Measurements from ENCODE around the gene CHGA. TPM values are rescaled to one million over a fixed set of nuclear protein-coding genes. Genes with fewer than 3 reads are reported as not detected.

The CHGA gene
- total RNA-seq, 2 experiments from 2014 or later = not detected

DNA sequence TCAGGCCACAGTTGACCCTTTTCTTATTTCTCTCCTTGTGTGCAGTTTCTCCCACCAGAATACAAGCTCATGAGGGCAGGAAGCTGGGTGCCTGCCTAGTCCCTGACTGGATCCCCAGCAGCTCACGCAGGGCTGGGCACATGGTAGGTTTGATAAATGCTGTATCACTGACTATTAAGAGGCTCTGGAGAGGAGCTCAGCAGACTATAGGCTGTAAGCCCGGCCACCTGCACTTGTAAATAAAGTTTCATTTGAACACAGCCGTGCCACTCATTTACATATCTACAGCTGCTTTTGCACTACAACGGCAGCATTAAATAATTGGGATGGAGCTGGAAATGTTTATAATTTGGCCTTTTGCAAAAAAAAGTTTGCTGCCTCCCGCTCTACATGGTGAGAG lies 32.0 kb downstream of the CHGA start:
- peaks cover 4% of the 10 kb centered on the region for H3K4me1 Mint-ChIP-seq
- no peaks in the 10 kb centered on the region for H3K27me3 Mint-ChIP-seq
- no peak overlapping the region for H3K27ac Mint-ChIP-seq
- H3K9me3 Mint-ChIP-seq = no peaks in the 10 kb centered on the region
- DNase-seq = no peak
- H3K36me3 Mint-ChIP-seq = no peaks in the 10 kb centered on the region
- no peak overlapping the region for H3K4me3 Mint-ChIP-seq

DNA sequence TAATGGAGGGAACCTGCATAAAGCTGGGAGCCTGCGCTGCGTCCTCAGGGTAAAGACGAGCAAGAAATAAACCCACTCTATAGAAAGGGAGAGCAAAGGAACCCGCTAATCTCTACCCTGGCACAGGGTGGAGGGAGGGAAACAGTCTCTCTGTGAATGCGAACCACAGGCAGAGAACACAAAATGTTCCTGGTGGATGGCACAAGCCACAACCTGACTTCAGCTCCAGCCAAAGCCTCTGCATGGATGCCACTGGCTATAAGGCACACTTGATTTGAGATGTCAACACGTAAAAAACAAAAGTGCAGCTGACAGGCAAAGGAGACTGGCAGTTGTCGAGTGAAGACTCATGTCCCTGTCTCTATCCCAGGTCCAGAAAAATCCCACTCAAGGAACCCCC lies 32.4 kb downstream of the CHGA start:
- Mint-ChIP-seq H3K27ac (no peak overlapping the region), H3K27me3 (no peaks in the 10 kb centered on the region), H3K4me1 (peaks cover 4% of the 10 kb centered on the region), H3K9me3 (no peaks in the 10 kb centered on the region), H3K36me3 (no peaks in the 10 kb centered on the region), H3K4me3 (no peak overlapping the region)
- no peak for DNase-seq

- peaks cover 2% of the 10 kb centered on the region for H3K4me1 Mint-ChIP-seq
- H3K27ac Mint-ChIP-seq = no peak overlapping the region
- no peaks in the 10 kb centered on the region for H3K27me3 Mint-ChIP-seq
- no peak for DNase-seq
- no peak overlapping the region for H3K4me3 Mint-ChIP-seq
- H3K9me3 Mint-ChIP-seq = no peaks in the 10 kb centered on the region
- H3K36me3 Mint-ChIP-seq = no peaks in the 10 kb centered on the region
Observed at GRCh38 chr14:92956961-92957360, 34.0 kb downstream of the CHGA start.

DNA sequence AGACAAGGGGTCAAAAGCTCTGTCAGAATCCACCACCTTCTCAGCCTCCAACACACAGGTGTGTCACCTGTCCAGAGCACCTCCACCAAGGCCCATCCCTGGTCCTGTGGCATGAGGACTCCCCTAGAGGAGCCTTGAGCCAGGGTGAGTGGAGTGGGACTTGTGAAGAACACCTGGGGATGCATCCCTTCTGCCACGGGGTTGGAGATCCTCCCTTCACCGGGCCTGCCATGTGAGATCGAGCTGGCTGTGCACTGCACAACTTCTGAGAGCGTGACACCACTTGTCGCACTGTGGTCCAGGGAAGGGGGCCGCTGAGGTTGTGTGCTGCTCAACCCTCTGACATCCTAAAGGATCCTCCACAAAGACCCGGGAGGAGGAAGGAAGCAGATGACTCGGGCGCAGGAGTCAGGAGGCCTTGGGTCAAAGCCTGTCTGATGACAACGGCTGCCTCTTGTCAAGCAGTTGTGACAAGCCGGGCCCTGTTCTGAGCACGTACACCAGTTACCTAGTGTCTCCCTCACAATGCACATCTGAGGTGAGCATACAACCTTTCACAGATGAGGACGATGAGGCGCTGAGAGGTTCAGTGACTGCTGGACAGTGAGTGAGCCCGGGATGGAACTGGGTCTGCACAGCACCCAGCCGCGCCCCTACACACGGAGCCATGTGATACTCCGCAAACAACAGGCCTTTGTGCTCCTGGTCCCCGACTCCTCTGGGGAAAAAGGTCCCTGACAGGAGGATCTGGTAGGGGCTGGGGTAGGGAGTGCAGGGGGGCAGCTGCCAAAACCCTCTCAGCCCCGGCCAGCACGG lies 35.6 kb downstream of the CHGA start:
- no peaks in the 10 kb centered on the region for H3K27me3 Mint-ChIP-seq
- DNase-seq = no peak
- H3K27ac Mint-ChIP-seq = no peak overlapping the region
- no peaks in the 10 kb centered on the region for H3K4me1 Mint-ChIP-seq
- no peak overlapping the region for H3K4me3 Mint-ChIP-seq
- H3K9me3 Mint-ChIP-seq = no peaks in the 10 kb centered on the region
- no peaks in the 10 kb centered on the region for H3K36me3 Mint-ChIP-seq

DNA sequence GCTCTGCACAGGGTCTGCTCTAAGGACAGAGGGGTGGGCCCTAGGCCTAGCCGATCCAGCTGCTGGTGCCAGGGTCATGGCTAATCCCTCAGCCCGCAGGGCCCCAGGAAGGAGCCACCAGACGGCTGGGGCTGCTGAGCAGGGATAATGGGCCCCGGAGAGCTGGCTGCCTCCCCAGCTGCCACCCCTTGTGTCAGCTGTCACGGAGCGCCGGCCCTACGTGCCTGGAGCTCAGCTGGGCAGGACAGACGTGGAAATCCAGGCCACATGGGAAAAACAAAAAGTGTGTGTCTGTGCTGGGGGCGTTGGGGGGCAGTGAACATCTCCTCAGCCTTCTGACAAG lies 36.2 kb downstream of the CHGA start:
- H3K27ac Mint-ChIP-seq = no peak overlapping the region
- no peak for DNase-seq
- no peaks in the 10 kb centered on the region for H3K9me3 Mint-ChIP-seq
- no peak overlapping the region for H3K4me3 Mint-ChIP-seq
- H3K4me1 Mint-ChIP-seq = no peaks in the 10 kb centered on the region
- no peaks in the 10 kb centered on the region for H3K36me3 Mint-ChIP-seq
- H3K27me3 Mint-ChIP-seq = no peaks in the 10 kb centered on the region

DNA sequence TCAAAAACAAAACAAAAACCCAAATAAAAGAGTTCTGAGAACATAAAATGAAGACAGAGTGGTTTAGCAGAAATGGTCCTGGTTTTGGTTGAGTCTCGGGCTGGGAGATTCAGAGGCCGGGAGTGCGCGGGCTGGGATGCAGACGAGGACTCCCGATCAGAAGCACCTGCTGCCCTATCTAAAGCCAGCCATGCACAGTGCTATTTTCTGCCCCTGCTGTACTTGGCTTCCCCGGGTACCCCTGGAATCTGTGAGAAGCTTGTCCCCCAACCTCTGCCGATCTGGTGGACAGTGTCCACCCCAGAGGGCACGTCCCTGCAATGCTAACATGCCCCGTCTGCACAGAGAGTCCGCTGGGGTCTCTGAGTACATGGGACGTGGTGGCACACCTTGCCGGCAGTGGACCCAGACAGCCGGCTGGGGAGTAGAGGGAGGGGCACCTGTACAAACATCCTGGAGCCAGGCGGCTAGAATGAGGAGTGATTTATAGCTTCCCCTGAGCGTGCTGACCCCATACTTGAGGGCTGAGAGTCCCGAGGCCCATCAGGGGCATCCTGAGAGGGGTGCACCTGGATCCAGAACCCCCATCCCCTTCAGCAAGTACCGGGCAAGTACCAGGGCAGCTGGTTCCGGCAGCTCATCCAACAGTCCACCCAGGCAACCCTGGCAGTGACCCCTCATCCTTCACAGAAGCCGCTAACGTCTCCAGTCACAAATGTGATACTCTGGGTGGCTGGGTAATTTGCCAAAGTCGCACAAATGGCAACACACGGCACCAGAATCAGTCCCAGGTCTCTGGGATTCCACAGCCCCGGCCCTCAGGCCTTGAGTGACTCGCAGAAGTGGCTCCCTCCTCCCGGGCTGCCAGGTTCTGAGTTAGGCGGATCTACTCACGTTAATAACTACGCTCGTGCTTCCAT lies 37.1 kb downstream of the CHGA start:
- H3K36me3 Mint-ChIP-seq = no peaks in the 10 kb centered on the region

GRCh38 chr14:92960706-92961566 lies 38.0 kb downstream of the CHGA start:
- no peaks in the 10 kb centered on the region for H3K9me3 Mint-ChIP-seq
- no peaks in the 10 kb centered on the region for H3K27me3 Mint-ChIP-seq
- H3K4me3 Mint-ChIP-seq = no peak overlapping the region
- no peak for DNase-seq
- no peaks in the 10 kb centered on the region for H3K36me3 Mint-ChIP-seq
- H3K4me1 Mint-ChIP-seq = peaks cover 1% of the 10 kb centered on the region
- H3K27ac Mint-ChIP-seq = no peak overlapping the region

More for the DNA sequence above, 37.1 kb downstream of the CHGA start:
- peaks cover 1% of the 10 kb centered on the region for H3K4me1 Mint-ChIP-seq
- no peak overlapping the region for H3K4me3 Mint-ChIP-seq
- H3K27me3 Mint-ChIP-seq = no peaks in the 10 kb centered on the region
- no peak for DNase-seq
- H3K9me3 Mint-ChIP-seq = no peaks in the 10 kb centered on the region
- H3K27ac Mint-ChIP-seq = no peak overlapping the region

DNA sequence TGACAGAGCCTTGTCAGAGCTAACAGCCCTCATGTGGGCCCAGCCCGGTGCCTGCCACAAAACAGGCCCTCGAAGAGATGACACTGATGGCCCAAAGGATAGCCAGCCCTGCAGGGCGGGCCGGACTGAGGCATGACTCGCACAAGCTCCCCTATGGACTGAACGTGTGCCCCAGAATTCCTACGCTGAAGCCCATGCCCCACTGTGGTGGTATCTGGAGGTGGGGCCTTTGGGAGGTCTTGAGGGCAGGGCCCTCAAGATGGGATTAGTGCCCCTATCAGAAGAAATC lies 38.6 kb downstream of the CHGA start:
- H3K4me1 Mint-ChIP-seq = peaks cover 1% of the 10 kb centered on the region
- no peak overlapping the region for H3K27ac Mint-ChIP-seq
- H3K9me3 Mint-ChIP-seq = no peaks in the 10 kb centered on the region
- no peak overlapping the region for H3K4me3 Mint-ChIP-seq
- H3K36me3 Mint-ChIP-seq = no peaks in the 10 kb centered on the region
- H3K27me3 Mint-ChIP-seq = no peaks in the 10 kb centered on the region
- no peak for DNase-seq

GRCh38 chr14:92962031-92962830 lies 39.3 kb downstream of the CHGA start:
- DNase-seq = no peak
- Mint-ChIP-seq H3K4me1 (peaks cover 7% of the 10 kb centered on the region), H3K27ac (peak overlapping the region; percentile 59), H3K27me3 (no peaks in the 10 kb centered on the region), H3K4me3 (no peak overlapping the region), H3K9me3 (no peaks in the 10 kb centered on the region), H3K36me3 (no peaks in the 10 kb centered on the region)

- no peaks in the 10 kb centered on the region for H3K27me3 Mint-ChIP-seq
Observed at GRCh38 chr14:92962831-92963095, 39.8 kb downstream of the CHGA start.

GRCh38 chr14:92963301-92964123 lies 40.6 kb downstream of the CHGA start:
- peaks cover 7% of the 10 kb centered on the region for H3K36me3 Mint-ChIP-seq
- no peak for DNase-seq
- H3K4me1 Mint-ChIP-seq = peaks cover 11% of the 10 kb centered on the region
- H3K27me3 Mint-ChIP-seq = no peaks in the 10 kb centered on the region
- H3K9me3 Mint-ChIP-seq = peaks cover 3% of the 10 kb centered on the region
- H3K4me3 Mint-ChIP-seq = no peak overlapping the region
- no peak overlapping the region for H3K27ac Mint-ChIP-seq

More at GRCh38 chr14:92962831-92963095, 39.8 kb downstream of the CHGA start:
- Mint-ChIP-seq H3K4me1 (peaks cover 11% of the 10 kb centered on the region), H3K27ac (no peak overlapping the region), H3K4me3 (no peak overlapping the region), H3K9me3 (peaks cover 3% of the 10 kb centered on the region), H3K36me3 (peaks cover 4% of the 10 kb centered on the region)
- no peak for DNase-seq

DNA sequence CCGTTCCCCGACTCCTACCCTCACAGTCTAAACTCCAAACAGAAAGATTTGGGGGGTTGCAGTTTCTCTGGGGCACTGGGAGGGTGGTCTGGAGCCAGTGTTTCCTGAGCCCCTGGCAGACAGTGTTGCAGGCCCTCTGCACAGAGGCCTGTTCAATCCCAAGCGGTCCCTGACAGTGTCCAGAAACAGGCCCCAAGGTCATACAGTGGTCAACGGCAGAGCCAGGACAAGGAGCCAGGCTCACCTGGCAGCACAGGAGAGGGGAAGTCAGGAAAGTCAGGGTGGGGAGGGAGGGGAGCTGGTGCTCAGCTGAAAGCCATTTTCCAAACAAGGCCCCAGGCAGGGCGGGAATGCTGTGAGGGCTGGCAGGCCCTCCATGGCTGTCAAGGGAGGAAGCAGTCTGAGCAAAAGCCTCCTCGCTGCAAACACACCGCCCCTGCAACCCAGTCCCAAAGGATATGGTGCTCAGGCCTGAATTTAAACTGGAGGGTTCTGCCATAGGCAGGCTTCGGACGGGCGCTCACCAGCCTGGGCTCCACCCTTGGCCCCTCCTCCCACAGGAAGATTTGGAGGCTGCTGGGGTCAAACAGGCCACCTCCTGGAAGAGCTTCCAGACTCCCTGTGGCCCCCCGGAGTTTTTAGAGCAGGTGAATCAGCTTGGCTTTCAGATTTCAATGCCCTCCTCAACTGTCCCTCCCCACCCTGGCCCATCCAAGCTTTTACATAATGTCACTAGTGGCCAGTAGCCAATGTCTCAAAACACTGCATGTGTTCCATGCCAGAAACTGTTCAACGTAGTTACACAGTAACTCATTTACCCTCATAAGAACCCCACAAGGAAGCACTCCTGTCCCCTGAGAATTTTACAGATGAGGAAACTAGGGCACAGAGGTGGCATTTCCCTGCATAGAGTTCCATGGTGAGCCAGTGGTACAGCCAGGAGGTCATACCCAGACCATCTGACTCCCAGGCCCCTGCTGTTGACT lies 41.5 kb downstream of the CHGA start:
- Mint-ChIP-seq H3K4me1 (peaks cover 11% of the 10 kb centered on the region), H3K9me3 (peaks cover 3% of the 10 kb centered on the region), H3K27me3 (no peaks in the 10 kb centered on the region), H3K4me3 (no peak overlapping the region), H3K36me3 (peaks cover 10% of the 10 kb centered on the region), H3K27ac (no peak overlapping the region)
- no peak for DNase-seq

GRCh38 chr14:92965281-92965680 lies 42.3 kb downstream of the CHGA start:
- no peak overlapping the region for H3K4me3 Mint-ChIP-seq
- peaks cover 3% of the 10 kb centered on the region for H3K9me3 Mint-ChIP-seq
- DNase-seq = no peak
- H3K27ac Mint-ChIP-seq = no peak overlapping the region
- peaks cover 14% of the 10 kb centered on the region for H3K36me3 Mint-ChIP-seq
- peaks cover 11% of the 10 kb centered on the region for H3K4me1 Mint-ChIP-seq
- no peaks in the 10 kb centered on the region for H3K27me3 Mint-ChIP-seq

Data from activated naive CD8-positive, alpha-beta T cell treated with anti-CD3 and anti-CD28 coated beads for 36 hours (primary cell).